Cardiac fibroblast (primary cell): ENCODE data around the gene MYH4.
A peak's percentile ranks its signal among the peaks of the same experiment; 100 is the strongest.

Experiments
- DNase-seq, 2 donors: peaks; one replicate each; pipeline versions ENCODE4 v3.0.0 to v3.0.0-alpha.2; 2010; ENCODE audit warnings: low read depth in 2 of 2
- H3K4me3 ChIP-seq, 2 donors: replicated peaks in 1 of 2; 1 replicate in 1 of 2; 2 replicates in 1 of 2; pipeline ENCODE4 v1.5.1; 2011; ENCODE audit warnings: low read depth in 2 of 2, low read length in 2 of 2, mild to moderate bottlenecking in 2 of 2, moderate library complexity in 1 of 2
- CTCF ChIP-seq: IDR thresholded peaks from one replicate; pipeline ENCODE4 v1.5.1; 2011; ENCODE audit warnings: low read depth, mild to moderate bottlenecking, low read length, inconsistent platforms

Gene MYH4

GRCh38 chr17:10429421-10430045 lies 39.8 kb downstream of the MYH4 start:
- DNase-seq: peak; percentile 6 to 45
- TF ChIP-seq CTCF: no peak
- H3K4me3 ChIP-seq: no peak overlapping the region

GRCh38 chr17:10428781-10429180 lies 40.6 kb downstream of the MYH4 start:
- no peak for TF ChIP-seq CTCF
- no peak for DNase-seq
- no peak overlapping the region for H3K4me3 ChIP-seq

- TF ChIP-seq CTCF: no peak
- no peak within 1 kb of the TSS for H3K4me3 ChIP-seq
- no peak for DNase-seq
These were observed 47.3 kb downstream of the MYH4 start, which contains the start of gene MYH8 for GRCh38 chr17:10421900-10422542. TSS of gene MYH8 (minus strand) at chr17:10421950. CDS start at chr17:10420227, 1,723 bp downstream.

GRCh38 chr17:10421211-10421610 lies 48.1 kb downstream of the MYH4 start:
- no peak for DNase-seq
- TF ChIP-seq CTCF: no peak
- no peak overlapping the region for H3K4me3 ChIP-seq

- no peak overlapping the region for H3K4me3 ChIP-seq
- peak in 1 of 2 donors; percentile 2 for DNase-seq
- TF ChIP-seq CTCF: no peak
These were observed 48.5 kb downstream of the MYH4 start for GRCh38 chr17:10420811-10421210.

GRCh38 chr17:10417431-10417830 lies 51.9 kb downstream of the MYH4 start:
- DNase-seq: no peak
- no peak for TF ChIP-seq CTCF
- H3K4me3 ChIP-seq: no peak overlapping the region

- no peak for TF ChIP-seq CTCF
- no peak overlapping the region for H3K4me3 ChIP-seq
- no peak for DNase-seq
These were observed 54.2 kb downstream of the MYH4 start for GRCh38 chr17:10415161-10415560.
